SU-DHL-6 (cell line): ENCODE results near the gene FYCO1.

Experiments
- H2AFZ ChIP-seq: fragments of 200-600 bp; sonication (generic); 2 replicates; pipeline ENCODE4 v1.6.1; 2014; ENCODE audit warnings: low read depth, mild to moderate bottlenecking, moderate library complexity, mixed read lengths, antibody characterized with exemption, low read length; ENCODE audit not compliant: severe bottlenecking
- H3F3A ChIP-seq: fragments of 200-600 bp; shearing (Covaris generic); 2 replicates; pipeline ENCODE4 v1.6.0; 2016; ENCODE audit warnings: antibody characterized with exemption, mild to moderate bottlenecking; ENCODE audit not compliant: insufficient read depth
- H3K27ac ChIP-seq: fragments of 200-600 bp; sonication (generic); 2 replicates; pipeline ENCODE4 v1.5.1; 2016; ENCODE audit warnings: low read depth, mild to moderate bottlenecking, low read length, moderate library complexity, mixed read lengths
- H3K27me3 ChIP-seq: fragments of 200-600 bp; sonication (generic), shearing (Covaris generic); 2 replicates; pipeline ENCODE4 v1.6.0; 2014; ENCODE audit warnings: mild to moderate bottlenecking, low read length
- H3K36me3 ChIP-seq: fragments of 200-600 bp; sonication (generic); 2 replicates; pipeline ENCODE4 v1.6.1; 2014; ENCODE audit warnings: mild to moderate bottlenecking, low read length, mixed read lengths
- H3K4me2 ChIP-seq: fragments of 300-600, 200-600 bp; shearing (Covaris generic), sonication (generic); 2 replicates; pipeline ENCODE4 v1.6.0; 2014; ENCODE audit warnings: low read length, low read depth, mild to moderate bottlenecking; ENCODE audit not compliant: poor library complexity, severe bottlenecking
- H3K4me3 ChIP-seq: fragments of 200-600 bp; sonication (generic); 2 replicates; pipeline ENCODE4 v1.5.1; 2014; ENCODE audit warnings: antibody characterized with exemption, low read length, mild to moderate bottlenecking, mixed read lengths; ENCODE audit not compliant: insufficient read depth, poor library complexity, severe bottlenecking
- H3K79me2 ChIP-seq: fragments of 200-600 bp; sonication (generic); 2 replicates; pipeline ENCODE4 v1.6.1; 2014; ENCODE audit warnings: mild to moderate bottlenecking, low read length, moderate library complexity; ENCODE audit not compliant: insufficient read depth
- H3K9ac ChIP-seq: fragments of 200-600 bp; sonication (generic); 2 replicates; pipeline ENCODE4 v1.7.0; 2014; ENCODE audit warnings: mild to moderate bottlenecking, low read length
- H3K9me2 ChIP-seq: fragments of 200-600 bp; sonication (generic); replicated peaks from 2 replicates; pipeline ENCODE4 v1.6.1; 2014; ENCODE audit warnings: low read length; ENCODE audit not compliant: insufficient read depth
- H3K9me3 ChIP-seq: fragments of 200-600 bp; sonication (generic); 2 replicates; pipeline ENCODE4 v1.6.1; 2014; ENCODE audit warnings: low read length, mixed read lengths; ENCODE audit not compliant: insufficient read depth
- H4K20me1 ChIP-seq: fragments of 200-600 bp; sonication (generic); 2 replicates; pipeline ENCODE4 v1.6.1; 2014; ENCODE audit warnings: low read depth, mild to moderate bottlenecking, antibody characterized with exemption, low read length, moderate library complexity, mixed read lengths
- EZH2phosphoT487 ChIP-seq: fragments of 200-600 bp; sonication (generic), shearing (Covaris generic); conservative IDR thresholded peaks from 2 replicates; pipeline ENCODE4 v1.6.1; 2018; ENCODE audit warnings: mild to moderate bottlenecking, antibody characterized with exemption, low read length, moderate library complexity, mixed read lengths
- TF ChIP-seq, protein P1 (sequence below): fragments of 200-600 bp; sonication (generic); IDR thresholded peaks from one replicate; pipeline ENCODE4 v1.5.1; 2017; ENCODE audit warnings: antibody characterized with exemption, mild to moderate bottlenecking, low read length, moderate library complexity; ENCODE audit not compliant: insufficient read depth, poor library complexity, severe bottlenecking

FYCO1 gene

GRCh38 chr3:45906681-45907407 is 88.8 kb downstream of the FYCO1 start:
- Histone ChIP-seq H3K4me2 (no peak overlapping the region), H4K20me1 (no peaks in the 10 kb centered on the region), H3K9me3 (no peaks in the 10 kb centered on the region), H3F3A (no peaks in the 10 kb centered on the region), H3K36me3 (no peaks in the 10 kb centered on the region), H3K9me2 (no peaks in the 10 kb centered on the region), H3K79me2 (no peaks in the 10 kb centered on the region), H3K4me3 (no peak overlapping the region), H3K27me3 (no peaks in the 10 kb centered on the region), H2AFZ (no peak overlapping the region), H3K9ac (no peak overlapping the region), H3K27ac (no peak overlapping the region)
- TF ChIP-seq, protein P1, sequence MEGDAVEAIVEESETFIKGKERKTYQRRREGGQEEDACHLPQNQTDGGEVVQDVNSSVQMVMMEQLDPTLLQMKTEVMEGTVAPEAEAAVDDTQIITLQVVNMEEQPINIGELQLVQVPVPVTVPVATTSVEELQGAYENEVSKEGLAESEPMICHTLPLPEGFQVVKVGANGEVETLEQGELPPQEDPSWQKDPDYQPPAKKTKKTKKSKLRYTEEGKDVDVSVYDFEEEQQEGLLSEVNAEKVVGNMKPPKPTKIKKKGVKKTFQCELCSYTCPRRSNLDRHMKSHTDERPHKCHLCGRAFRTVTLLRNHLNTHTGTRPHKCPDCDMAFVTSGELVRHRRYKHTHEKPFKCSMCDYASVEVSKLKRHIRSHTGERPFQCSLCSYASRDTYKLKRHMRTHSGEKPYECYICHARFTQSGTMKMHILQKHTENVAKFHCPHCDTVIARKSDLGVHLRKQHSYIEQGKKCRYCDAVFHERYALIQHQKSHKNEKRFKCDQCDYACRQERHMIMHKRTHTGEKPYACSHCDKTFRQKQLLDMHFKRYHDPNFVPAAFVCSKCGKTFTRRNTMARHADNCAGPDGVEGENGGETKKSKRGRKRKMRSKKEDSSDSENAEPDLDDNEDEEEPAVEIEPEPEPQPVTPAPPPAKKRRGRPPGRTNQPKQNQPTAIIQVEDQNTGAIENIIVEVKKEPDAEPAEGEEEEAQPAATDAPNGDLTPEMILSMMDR = peak; percentile 42
- no peak for TF ChIP-seq EZH2phosphoT487

GRCh38 chr3:45905755-45906154 is 89.9 kb downstream of the FYCO1 start:
- no peaks in the 10 kb centered on the region for H3K27me3 ChIP-seq
- no peaks in the 10 kb centered on the region for H4K20me1 ChIP-seq
- no peaks in the 10 kb centered on the region for H3F3A ChIP-seq
- no peak overlapping the region for H3K9ac ChIP-seq
- no peak overlapping the region for H3K4me2 ChIP-seq
- no peaks in the 10 kb centered on the region for H3K79me2 ChIP-seq
- no peaks in the 10 kb centered on the region for H3K36me3 ChIP-seq
- H2AFZ ChIP-seq = no peak overlapping the region
- no peak for TF ChIP-seq EZH2phosphoT487
- TF ChIP-seq, protein P1 = no peak
- no peaks in the 10 kb centered on the region for H3K9me2 ChIP-seq
- H3K9me3 ChIP-seq = no peaks in the 10 kb centered on the region
- H3K27ac ChIP-seq = no peak overlapping the region
- no peak overlapping the region for H3K4me3 ChIP-seq

- Histone ChIP-seq H3K4me2 (peak overlapping the region; percentile 13), H4K20me1 (no peaks in the 10 kb centered on the region), H3K4me3 (no peak overlapping the region), H3K27ac (peak overlapping the region; percentile 27; the same call in 1 of the 2 replicates), H3K9me3 (no peaks in the 10 kb centered on the region), H3K9ac (no peak overlapping the region), H3K36me3 (no peaks in the 10 kb centered on the region), H3K79me2 (no peaks in the 10 kb centered on the region), H2AFZ (no peak overlapping the region), H3K9me2 (no peaks in the 10 kb centered on the region), H3K27me3 (no peaks in the 10 kb centered on the region), H3F3A (no peaks in the 10 kb centered on the region)
- TF ChIP-seq, protein P1 = no peak
- no peak for TF ChIP-seq EZH2phosphoT487
Measured at GRCh38 chr3:45904931-45905330, 90.7 kb downstream of the FYCO1 start.
